Measurements from ENCODE around the gene UNC79.

Gene UNC79

GRCh38 chr14:93675651-93676050, 244.9 kb downstream of the UNC79 start:
- no peak for DNase-seq

GRCh38 chr14:93676416-93676958, 245.7 kb downstream of the UNC79 start:
- DNase-seq = no peak

- no peak for DNase-seq
Observed at GRCh38 chr14:93682459-93682858, 251.7 kb downstream of the UNC79 start.

- DNase-seq = no peak
Observed at GRCh38 chr14:93683226-93683625, 252.5 kb downstream of the UNC79 start.

GRCh38 chr14:93685121-93685895, 254.6 kb downstream of the UNC79 start:
- DNase-seq = no peak

GRCh38 chr14:93686268-93686667, 255.5 kb downstream of the UNC79 start:
- DNase-seq = no peak

GRCh38 chr14:93688239-93688666, 257.5 kb downstream of the UNC79 start:
- DNase-seq = no peak

GRCh38 chr14:93688820-93689219, 258.1 kb downstream of the UNC79 start:
- DNase-seq = no peak

GRCh38 chr14:93690146-93690545, 259.4 kb downstream of the UNC79 start:
- no peak for DNase-seq

GRCh38 chr14:93691042-93691780, 260.5 kb downstream of the UNC79 start:
- no peak for DNase-seq

- DNase-seq = no peak
Observed at GRCh38 chr14:93693914-93694313, 263.2 kb downstream of the UNC79 start.

- no peak for DNase-seq
Observed at GRCh38 chr14:93700928-93701327, 270.2 kb downstream of the UNC79 start.

GRCh38 chr14:93701562-93701961, 270.8 kb downstream of the UNC79 start:
- DNase-seq = no peak

- no peak for DNase-seq
Observed at GRCh38 chr14:93702946-93703345, 272.2 kb downstream of the UNC79 start.

GRCh38 chr14:93703941-93704340, 273.2 kb downstream of the UNC79 start:
- no peak for DNase-seq

- DNase-seq = no peak
Observed at GRCh38 chr14:93705513-93706156, 274.9 kb downstream of the UNC79 start.

GRCh38 chr14:93706360-93706955, 275.7 kb downstream of the UNC79 start:
- DNase-seq = no peak

- DNase-seq = no peak
Observed at GRCh38 chr14:93707475-93707874, 276.7 kb downstream of the UNC79 start.

GRCh38 chr14:93708311-93708734, 277.6 kb downstream of the UNC79 start:
- DNase-seq = no peak

- no peak for DNase-seq
Observed at GRCh38 chr14:93708800-93709199, 278.1 kb downstream of the UNC79 start.

- DNase-seq = no peak
Observed at GRCh38 chr14:93709249-93709648, 278.5 kb downstream of the UNC79 start.

GRCh38 chr14:93712079-93712837, 281.5 kb downstream of the UNC79 start:
- DNase-seq = no peak

Data from stimulated activated CD4-positive, alpha-beta T cell treated with anti-CD3 and anti-CD28 coated beads, Interleukin-4, amount 100 ng/mL, for 24 hours (primary cell).